Urinary bladder (tissue), 4 donors: ENCODE results near the gene PLPPR3. TPM values are rescaled to one million over a fixed set of nuclear protein-coding genes. Genes with fewer than 3 reads are reported as not detected.
A peak's percentile ranks its signal among the peaks of the same experiment; 100 is the strongest.

Experiments used
- DNase-seq: peaks from one replicate; pipeline ENCODE4 v3.0.0-alpha.2; 2015; ENCODE audit errors: extremely low spot score
- H3K27ac ChIP-seq: one replicate; pipeline ENCODE4 v1.5.1; 2013; ENCODE audit warnings: low read depth, mild to moderate bottlenecking, moderate library complexity
- H3K36me3 ChIP-seq: one replicate; pipeline ENCODE4 v1.6.1; 2013; ENCODE audit warnings: mild to moderate bottlenecking, moderate library complexity; ENCODE audit not compliant: insufficient read depth
- H3K4me1 ChIP-seq: one replicate; pipeline ENCODE4 v1.6.1; 2013; ENCODE audit warnings: mild to moderate bottlenecking, moderate library complexity; ENCODE audit not compliant: insufficient read depth
- H3K4me3 ChIP-seq: one replicate; pipeline ENCODE4 v1.5.1; 2013; ENCODE audit warnings: low read depth, low read length
- WGBS: extraction: QIAGEN DNeasy Blood & Tissue Kit; methylation state at CpG from one replicate; pipeline ENCODE4 v1.1.7; 2013; 5-methylcytosine and 5-hydroxymethylcytosine counted together
- polyA plus RNA-seq: library from polyadenylated mRNA; stranded (reverse); fragments of 200-250 nt; gene quantifications from one replicate; pipeline ENCODE4 v1.2.3, GENCODE V29; 2013
- total RNA-seq: library from RNA; depleted of rRNA; stranded (reverse); fragments of >200 nt; gene quantifications from one replicate; pipeline ENCODE4 v1.2.3, GENCODE V29; 2014
- donor health status: healthy with polysubstance abuse.
- donor health status: healthy.

The PLPPR3 gene
- total and polyA plus RNA-seq, 2 donors: 0.03 to 2.1 TPM

- Histone ChIP-seq H3K4me1 (peaks cover 7% of the 10 kb centered on the region), H3K27ac (peak within 1 kb of the TSS; percentile 91), H3K4me3 (peak within 1 kb of the TSS; percentile 92), H3K36me3 (no peaks in the 10 kb centered on the region)
- peak; percentile 100 for DNase-seq
- under 1% methylated on average over 83 of the region's 83 CpGs for WGBS
These were observed 24.8 kb downstream of the PLPPR3 start, which contains the start of gene PTBP1 for GRCh38 chr19:796692-797527. PTBP1 (plus strand) TSS chr19:797452; CDS start chr19:797498, 46 bp downstream.

GRCh38 chr19:795691-796581, 25.8 kb downstream of the PLPPR3 start:
- peak overlapping the region; percentile 67 for H3K27ac ChIP-seq
- no peaks in the 10 kb centered on the region for H3K36me3 ChIP-seq
- peak overlapping the region; percentile 50 for H3K4me3 ChIP-seq
- H3K4me1 ChIP-seq: no peaks in the 10 kb centered on the region
- DNase-seq: no peak
- 72% methylated on average over 39 of the region's 39 CpGs for WGBS

- Histone ChIP-seq H3K36me3 (no peaks in the 10 kb centered on the region), H3K4me3 (no peak overlapping the region), H3K4me1 (no peaks in the 10 kb centered on the region), H3K27ac (peak overlapping the region; percentile 13)
- no peak for DNase-seq
- WGBS: 47% methylated on average over 28 of the region's 28 CpGs
These were observed 26.6 kb downstream of the PLPPR3 start for GRCh38 chr19:795073-795611.

- no peak overlapping the region for H3K27ac ChIP-seq
- no peaks in the 10 kb centered on the region for H3K36me3 ChIP-seq
- no peak overlapping the region for H3K4me3 ChIP-seq
- H3K4me1 ChIP-seq: no peaks in the 10 kb centered on the region
- no peak for DNase-seq
- 95% methylated on average over 12 of the region's 12 CpGs for WGBS
These were observed 27.9 kb downstream of the PLPPR3 start for GRCh38 chr19:793806-794205.

- no peak overlapping the region for H3K4me3 ChIP-seq
- H3K4me1 ChIP-seq: no peaks in the 10 kb centered on the region
- peak overlapping the region; percentile 38 for H3K27ac ChIP-seq
- DNase-seq: no peak
- H3K36me3 ChIP-seq: no peaks in the 10 kb centered on the region
- 75% methylated on average over 16 of the region's 16 CpGs for WGBS
These were observed 29.4 kb downstream of the PLPPR3 start for GRCh38 chr19:792306-792885.

- no peaks in the 10 kb centered on the region for H3K4me1 ChIP-seq
- H3K27ac ChIP-seq: peak overlapping the region; percentile 38
These were observed 30.0 kb downstream of the PLPPR3 start for GRCh38 chr19:791567-792305.

GRCh38 chr19:791007-791566, 30.7 kb downstream of the PLPPR3 start:
- 85% methylated on average over 26 of the region's 26 CpGs for WGBS
- no peak for DNase-seq

More at GRCh38 chr19:791567-792305, 30.0 kb downstream of the PLPPR3 start:
- WGBS: 57% methylated on average over 8 of the region's 8 CpGs
- Histone ChIP-seq H3K4me3 (no peak overlapping the region), H3K36me3 (no peaks in the 10 kb centered on the region)
- DNase-seq: no peak

GRCh38 chr19:789701-790060, 32.1 kb downstream of the PLPPR3 start:
- no peaks in the 10 kb centered on the region for H3K36me3 ChIP-seq
- no peak overlapping the region for H3K27ac ChIP-seq
- no peak overlapping the region for H3K4me3 ChIP-seq
- WGBS: 84% methylated on average over 9 of the region's 9 CpGs
- no peaks in the 10 kb centered on the region for H3K4me1 ChIP-seq
- no peak for DNase-seq

More at GRCh38 chr19:791007-791566, 30.7 kb downstream of the PLPPR3 start:
- Histone ChIP-seq H3K36me3 (no peaks in the 10 kb centered on the region), H3K27ac (no peak overlapping the region), H3K4me3 (no peak overlapping the region), H3K4me1 (no peaks in the 10 kb centered on the region)

- Histone ChIP-seq H3K4me1 (no peaks in the 10 kb centered on the region), H3K36me3 (no peaks in the 10 kb centered on the region), H3K4me3 (no peak overlapping the region), H3K27ac (no peak overlapping the region)
- DNase-seq: no peak
- WGBS: 43% methylated on average over 33 of the region's 33 CpGs
These were observed 32.6 kb downstream of the PLPPR3 start for GRCh38 chr19:788983-789700.

- WGBS: 57% methylated on average over 11 of the region's 11 CpGs
- DNase-seq: no peak
- Histone ChIP-seq H3K4me1 (no peaks in the 10 kb centered on the region), H3K4me3 (no peak overlapping the region), H3K27ac (no peak overlapping the region), H3K36me3 (no peaks in the 10 kb centered on the region)
These were observed 33.1 kb downstream of the PLPPR3 start for GRCh38 chr19:788686-788982.

GRCh38 chr19:787536-787935, 34.2 kb downstream of the PLPPR3 start:
- Histone ChIP-seq H3K4me1 (peaks cover 2% of the 10 kb centered on the region), H3K27ac (no peak overlapping the region), H3K4me3 (no peak overlapping the region), H3K36me3 (no peaks in the 10 kb centered on the region)
- no peak for DNase-seq
- WGBS: 90% methylated on average over 16 of the region's 16 CpGs

GRCh38 chr19:784541-784940, 37.2 kb downstream of the PLPPR3 start:
- Histone ChIP-seq H3K27ac (no peak overlapping the region), H3K4me1 (peaks cover 2% of the 10 kb centered on the region), H3K36me3 (no peaks in the 10 kb centered on the region), H3K4me3 (no peak overlapping the region)
- DNase-seq: no peak
- WGBS: 81% methylated on average over 13 of the region's 13 CpGs
